Caco-2 (cell line): Measurements from ENCODE around the gene ZNF821. TPM values are rescaled to one million over a fixed set of nuclear protein-coding genes. Genes with fewer than 3 reads are reported as not detected.

Experiments used
- BruUV-seq: library from RNA; stranded (reverse); fragments of 400-500 nt; replicated peaks from 2 replicates; lab custom pipeline; 2021; lab: Mats Ljungman, UMichigan
- CTCF ChIA-PET: fragments of 300-600 bp; sonication (Branson Sonifier 250); formaldehyde crosslinking; loops from one replicate; lab custom pipeline; 2022; ENCODE audit warnings: antibody characterized with exemption; lab: Charles Lee
- POLR2A ChIA-PET: fragments of 300-600 bp; sonication (Branson Sonifier 250); formaldehyde crosslinking; loops from one replicate; lab custom pipeline; 2022; ENCODE audit warnings: antibody characterized with exemption; lab: Charles Lee
- DNase-seq, 2 experiments: peaks; one replicate each; pipeline versions ENCODE4 v3.0.0 to v3.0.0-alpha.2; 2020 to 2022
- H3K27me3 ChIP-seq: replicated peaks from 2 replicates; pipeline ENCODE4 v1.6.0; 2011; ENCODE audit warnings: low read length; ENCODE audit not compliant: control insufficient read depth, insufficient read depth
- H3K36me3 ChIP-seq: 2 replicates; pipeline ENCODE4 v1.5.1; 2011; ENCODE audit warnings: low read length; ENCODE audit not compliant: control insufficient read depth, insufficient read depth
- H3K4me1 ChIP-seq: fragments of 250-450 bp; sonication (Bioruptor Pico); 2 replicates; pipeline ENCODE4 v1.5.1; 2020; ENCODE audit warnings: mild to moderate bottlenecking
- H3K4me3 ChIP-seq: 2 replicates; pipeline ENCODE4 v1.5.1; 2011; ENCODE audit warnings: low read depth, mild to moderate bottlenecking, control low read depth, low read length
- H3K9me3 ChIP-seq: fragments of 250-450 bp; sonication (Bioruptor Pico); 2 replicates; pipeline ENCODE4 v1.5.1; 2020; ENCODE audit warnings: mild to moderate bottlenecking, moderate library complexity
- H3K27ac Mint-ChIP-seq: one replicate; pipeline ENCODE4 v1.8.0; 2022; ENCODE audit warnings: mixed read lengths; ENCODE audit not compliant: unreplicated experiment
- H3K27me3 Mint-ChIP-seq: one replicate; pipeline ENCODE4 v1.8.0; 2022; ENCODE audit warnings: mixed read lengths; ENCODE audit not compliant: insufficient read depth, unreplicated experiment
- H3K36me3 Mint-ChIP-seq: one replicate; pipeline ENCODE4 v1.8.0; 2022; ENCODE audit warnings: mild to moderate bottlenecking, mixed read lengths; ENCODE audit not compliant: insufficient read depth, unreplicated experiment
- H3K4me1 Mint-ChIP-seq: one replicate; pipeline ENCODE4 v1.8.0; 2022; ENCODE audit warnings: low read depth, mixed read lengths; ENCODE audit not compliant: unreplicated experiment
- H3K4me3 Mint-ChIP-seq: one replicate; pipeline ENCODE4 v1.8.0; 2022; ENCODE audit warnings: mild to moderate bottlenecking, moderate library complexity, mixed read lengths; ENCODE audit not compliant: unreplicated experiment
- H3K9me3 Mint-ChIP-seq: one replicate; pipeline ENCODE4 v1.8.0; 2022; ENCODE audit warnings: mixed read lengths; ENCODE audit not compliant: unreplicated experiment
- CTCF ChIP-seq, 2 experiments: fragments of 200-600 bp in 1 of 2; IDR thresholded peaks; 1 replicate in 1 of 2; 2 replicates in 1 of 2; pipeline versions ENCODE4 v1.5.1 to v1.8.0; 2011 to 2022; ENCODE audit warnings: antibody characterized with exemption in 1 of 2, control low read depth in 1 of 2, inconsistent platforms in 1 of 2, low read depth in 1 of 2, low read length in 1 of 2, mild to moderate bottlenecking in 1 of 2, moderate library complexity in 1 of 2; ENCODE audit not compliant: insufficient read depth in 1 of 2, severe bottlenecking in 1 of 2, unreplicated experiment in 1 of 2
- intact Hi-C: fragments of 100-400 bp; cut with micrococcal nuclease; formaldehyde crosslinking; loops from one replicate; pipeline ENCODE4 v1.10.0; 2022; ENCODE audit not compliant: unreplicated experiment
- total RNA-seq: library from RNA; stranded (reverse); gene quantifications from 2 replicates; pipeline ENCODE4 v1.2.3, GENCODE V29; 2022

The ZNF821 gene
- total RNA-seq, 1 experiment from 2014 or later, result 16.9 TPM

GRCh38 chr16:71923941-71924690, 40.1 kb upstream of the ZNF821 start:
- Mint-ChIP-seq H3K4me1 (peaks cover 19% of the 10 kb centered on the region), H3K4me3 (no peak overlapping the region), H3K9me3 (peaks cover 3% of the 10 kb centered on the region), H3K27ac (no peak overlapping the region), H3K36me3 (peaks cover 100% of the 10 kb centered on the region), H3K27me3 (no peaks in the 10 kb centered on the region)
- peaks cover 16% of the 10 kb centered on the region for H3K4me1 ChIP-seq
- no peaks in the 10 kb centered on the region for H3K9me3 ChIP-seq
- TF ChIP-seq CTCF (IDR thresholded peaks at IDR 0.05; ENCODE audit: insufficient read depth in 1 of 2, low read depth in 1 of 2, low read length in 1 of 2, severe bottlenecking in 1 of 2, unreplicated experiment in 1 of 2), result no peak
- POLR2A ChIA-PET, result no interaction called here
- peaks cover 15% of the 10 kb centered on the region for H3K36me3 ChIP-seq
- H3K27me3 ChIP-seq, result no peaks in the 10 kb centered on the region
- BruUV-seq, result no TSS peak
- CTCF ChIA-PET, result no interaction called here
- H3K4me3 ChIP-seq, result no peak overlapping the region
- intact Hi-C loops, result no loop called here
- DNase-seq, result no peak

GRCh38 chr16:71920658-71921057, 36.7 kb upstream of the ZNF821 start:
- H3K4me1 ChIP-seq, result no peaks in the 10 kb centered on the region
- intact Hi-C loops, result no loop called here
- H3K4me1 Mint-ChIP-seq, result no peaks in the 10 kb centered on the region
- H3K9me3 ChIP-seq, result no peaks in the 10 kb centered on the region
- peaks cover 100% of the 10 kb centered on the region for H3K36me3 Mint-ChIP-seq
- no peaks in the 10 kb centered on the region for H3K27me3 Mint-ChIP-seq
- no peaks in the 10 kb centered on the region for H3K27me3 ChIP-seq
- DNase-seq, result no peak
- H3K4me3 ChIP-seq, result no peak overlapping the region
- no TSS peak for BruUV-seq
- CTCF ChIA-PET, result no interaction called here
- H3K27ac Mint-ChIP-seq, result no peak overlapping the region
- POLR2A ChIA-PET, result no interaction called here
- H3K4me3 Mint-ChIP-seq, result no peak overlapping the region
- H3K36me3 ChIP-seq, result peaks cover 20% of the 10 kb centered on the region
- H3K9me3 Mint-ChIP-seq, result peaks cover 18% of the 10 kb centered on the region
- TF ChIP-seq CTCF (IDR thresholded peaks at IDR 0.05; ENCODE audit: insufficient read depth in 1 of 2, low read depth in 1 of 2, low read length in 1 of 2, severe bottlenecking in 1 of 2, unreplicated experiment in 1 of 2), result no peak

GRCh38 chr16:71919035-71919434, 35.1 kb upstream of the ZNF821 start:
- H3K9me3 ChIP-seq, result no peaks in the 10 kb centered on the region
- H3K4me1 ChIP-seq, result no peaks in the 10 kb centered on the region
- CTCF ChIA-PET, result no interaction called here
- Mint-ChIP-seq H3K9me3 (peaks cover 18% of the 10 kb centered on the region), H3K27me3 (no peaks in the 10 kb centered on the region), H3K4me3 (no peak overlapping the region), H3K4me1 (no peaks in the 10 kb centered on the region), H3K36me3 (peaks cover 100% of the 10 kb centered on the region), H3K27ac (peak overlapping the region; percentile 55)
- no peak for DNase-seq
- POLR2A ChIA-PET, result no interaction called here
- intact Hi-C loops, result no loop called here
- H3K36me3 ChIP-seq, result peaks cover 20% of the 10 kb centered on the region
- no peak for TF ChIP-seq CTCF (IDR thresholded peaks at IDR 0.05; ENCODE audit: insufficient read depth in 1 of 2, low read depth in 1 of 2, low read length in 1 of 2, severe bottlenecking in 1 of 2, unreplicated experiment in 1 of 2)
- H3K4me3 ChIP-seq, result no peak overlapping the region
- BruUV-seq, result no TSS peak
- H3K27me3 ChIP-seq, result no peaks in the 10 kb centered on the region
